Fibroblast of lung (primary cell): ENCODE results near the gene HPX.

Source experiments
- CTCF ChIP-seq, 2 donors: IDR thresholded peaks in 1 of 2; conservative IDR thresholded peaks in 1 of 2; 1 replicate in 1 of 2; 2 replicates in 1 of 2; pipeline ENCODE4 v1.5.1; 2011 to 2012; ENCODE audit warnings: low read length in 2 of 2, control low read depth in 1 of 2, inconsistent platforms in 1 of 2, low read depth in 1 of 2, mild to moderate bottlenecking in 1 of 2
- EZH2 ChIP-seq: IDR thresholded peaks from 2 replicates; pipeline ENCODE4 v1.5.1; 2012; ENCODE audit warnings: low read length, control low read depth, mild to moderate bottlenecking; ENCODE audit errors: missing control alignments

GRCh38 chr11:6411594-6412031 lies 29.2 kb downstream of the HPX start:
- TF ChIP-seq CTCF (conservative IDR thresholded peaks at IDR 0.05 in 1 of 2, IDR thresholded peaks at IDR 0.05 in 1 of 2; ENCODE audit: low read depth in 1 of 2, low read length in 2 of 2): no peak
- no peak for TF ChIP-seq EZH2
